ENCODE data around the gene TMEM14A. TPM values are rescaled to one million over a fixed set of nuclear protein-coding genes. Genes with fewer than 3 reads are reported as not detected.

The TMEM14A gene, protein sequence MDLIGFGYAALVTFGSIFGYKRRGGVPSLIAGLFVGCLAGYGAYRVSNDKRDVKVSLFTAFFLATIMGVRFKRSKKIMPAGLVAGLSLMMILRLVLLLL
- total RNA-seq: 10 to 100 TPM; 25.3 to 26.3 TPM
- polyA plus RNA-seq: 10 to 100 TPM; 37.1 to 79.3 TPM
- long read RNA-seq, donor 1, transcript TMEM14A-201 (5 exons, 992 nt): major isoform, 42 of 55 reads
- long read RNA-seq, donor 1, partial matches to known transcripts: 4 of 55 reads
- long read RNA-seq, donor 1, other reads (novel, unspliced or antisense): 9 of 55 reads
- long read RNA-seq, donor 2, transcript TMEM14A-201 (5 exons, 992 nt): major isoform, 15 of 16 reads
- long read RNA-seq, donor 2, partial matches to known transcripts: 0 of 16 reads
- long read RNA-seq, donor 2, other reads (novel, unspliced or antisense): 1 of 16 reads

DNA sequence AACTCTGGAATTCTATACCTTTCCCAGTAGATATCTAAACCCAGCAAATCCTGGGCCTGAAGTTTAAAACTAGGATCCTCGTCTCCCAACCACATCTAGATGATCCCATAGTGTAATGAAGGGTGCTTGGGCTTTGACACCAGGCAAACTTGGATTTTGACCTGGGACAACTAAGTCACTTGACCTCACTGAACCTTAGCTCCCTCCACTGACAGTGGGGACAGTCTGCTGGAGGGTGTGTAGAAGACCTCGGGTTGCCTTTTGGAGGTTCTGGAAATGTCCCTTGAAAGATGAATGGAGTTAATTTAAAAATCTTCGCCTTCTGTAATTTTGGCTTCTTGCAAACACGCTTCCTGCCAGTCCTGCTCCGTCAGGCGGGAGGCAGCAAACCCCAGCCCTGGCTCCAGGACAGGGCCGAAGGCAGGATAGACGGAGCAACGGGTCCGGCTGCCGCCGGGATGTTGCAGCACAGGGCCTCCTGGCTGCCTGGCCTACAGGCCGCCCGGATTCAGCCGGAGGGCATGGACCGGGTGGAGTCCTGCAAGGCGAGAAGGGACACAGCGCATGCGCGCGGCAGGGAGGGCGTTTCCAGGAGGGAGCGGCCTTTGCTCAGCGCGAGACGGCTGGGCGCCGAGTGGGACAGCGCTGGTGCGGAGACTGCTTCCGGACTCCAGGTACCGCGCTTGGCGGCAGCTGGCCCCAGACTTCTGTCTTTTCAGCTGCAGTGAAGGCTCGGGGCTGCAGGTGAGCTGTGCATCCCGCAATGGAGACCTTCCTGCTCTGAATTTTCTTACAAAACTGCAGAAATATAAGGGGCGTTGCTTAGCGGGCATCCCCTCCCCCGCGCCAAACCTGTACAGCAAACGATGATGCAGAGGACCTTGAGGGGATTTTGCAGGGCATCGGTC lies at the start of gene TMEM14A:
TMEM14A (plus strand) TSS at position 612 of the 908 bp plus-strand sequence. CDS start 5,990 bp downstream, outside the sequence.
- H3K4me1 ChIP-seq (ENCODE audit: control insufficient read depth in 1 of 2, insufficient read depth in 2 of 2, low read length in 2 of 2): no peaks in the 10 kb centered on the region
- intact Hi-C loops (cut with DNase I): no loop called here
- no peak within 1 kb of the TSS for H3K27ac ChIP-seq (ENCODE audit: low read depth in 1 of 2, low read length in 2 of 2)
- peak within 1 kb of the TSS; percentile 42 to 84 for H3K4me3 ChIP-seq (ENCODE audit: low read length in 2 of 2)
- no peaks in the 10 kb centered on the region for H3K27me3 ChIP-seq (ENCODE audit: control insufficient read depth in 1 of 2, insufficient read depth in 2 of 2, low read length in 1 of 2)
- WGBS, 2 donors: 2% methylated on average over 42 of the region's 42 CpGs
- no peaks in the 10 kb centered on the region for H3K9me3 ChIP-seq (ENCODE audit: control insufficient read depth, low read length)
- H3K36me3 ChIP-seq (ENCODE audit: control insufficient read depth in 1 of 2, insufficient read depth in 2 of 2, low read length in 1 of 2): no peaks in the 10 kb centered on the region
- peak; percentile 97 to 99 for DNase-seq
- peak; percentile 98 for ATAC-seq (ENCODE audit: low FRiP score)

DNA sequence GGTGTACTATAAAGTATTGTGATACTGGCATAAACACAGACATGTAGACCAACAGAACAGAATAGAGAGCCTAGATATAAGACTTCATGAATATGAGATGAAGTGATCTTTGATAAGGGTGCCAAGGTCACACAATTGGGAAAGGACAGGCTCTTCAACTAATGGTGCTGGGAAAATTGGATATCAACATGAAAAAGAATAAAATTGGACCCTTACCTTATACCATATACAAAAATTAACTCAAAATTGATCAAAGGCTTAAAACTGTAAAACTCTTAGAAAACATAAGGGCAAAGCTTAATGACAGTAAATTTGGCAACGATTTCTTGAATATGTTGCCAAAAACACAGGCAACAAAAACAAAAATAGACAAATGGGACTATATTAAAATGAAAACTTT lies 49.3 kb upstream of the TMEM14A start:
- Histone ChIP-seq H3K4me1 (ENCODE audit: control insufficient read depth in 1 of 2, insufficient read depth in 2 of 2, low read length in 2 of 2) (no peaks in the 10 kb centered on the region), H3K36me3 (ENCODE audit: control insufficient read depth in 1 of 2, insufficient read depth in 2 of 2, low read length in 1 of 2) (no peaks in the 10 kb centered on the region), H3K27me3 (ENCODE audit: control insufficient read depth in 1 of 2, insufficient read depth in 2 of 2, low read length in 1 of 2) (no peaks in the 10 kb centered on the region), H3K4me3 (ENCODE audit: low read length in 2 of 2) (no peak overlapping the region), H3K9me3 (ENCODE audit: control insufficient read depth, low read length) (no peaks in the 10 kb centered on the region), H3K27ac (ENCODE audit: low read depth in 1 of 2, low read length in 2 of 2) (no peak overlapping the region)
- WGBS, 2 donors: 74 to 75% methylated on average over 1 of the region's 1 CpG
- ATAC-seq (ENCODE audit: low FRiP score) (no peak), DNase-seq (no peak)
- intact Hi-C loops (cut with DNase I): no loop called here

DNA sequence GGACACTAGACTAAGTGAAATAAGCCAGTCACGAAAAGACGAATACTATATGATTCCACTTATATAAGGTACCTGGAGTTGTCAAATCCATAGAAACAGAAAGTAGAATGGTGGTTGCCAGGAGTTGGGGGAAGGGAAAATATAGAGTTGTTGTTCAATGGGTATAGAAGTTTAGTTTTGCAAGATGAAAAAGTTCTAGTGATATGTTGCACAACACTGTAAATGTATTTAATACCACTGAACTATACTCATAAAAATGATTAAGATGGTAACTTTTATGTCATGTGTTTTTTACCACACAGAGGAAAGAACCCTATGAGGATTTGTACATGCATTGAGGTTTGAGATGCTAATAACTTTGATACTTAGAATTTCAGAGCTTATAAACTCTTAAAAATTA lies 48.1 kb upstream of the TMEM14A start:
- no peaks in the 10 kb centered on the region for H3K36me3 ChIP-seq (ENCODE audit: control insufficient read depth in 1 of 2, insufficient read depth in 2 of 2, low read length in 1 of 2)
- intact Hi-C loops (cut with DNase I): no loop called here
- DNase-seq (no peak), ATAC-seq (ENCODE audit: low FRiP score) (no peak)
- WGBS, 2 donors: 92% methylated on average over 2 of the region's 2 CpGs
- H3K27ac ChIP-seq (ENCODE audit: low read depth in 1 of 2, low read length in 2 of 2): no peak overlapping the region
- H3K9me3 ChIP-seq (ENCODE audit: control insufficient read depth, low read length): no peaks in the 10 kb centered on the region
- H3K4me3 ChIP-seq (ENCODE audit: low read length in 2 of 2): no peak overlapping the region
- H3K27me3 ChIP-seq (ENCODE audit: control insufficient read depth in 1 of 2, insufficient read depth in 2 of 2, low read length in 1 of 2): no peaks in the 10 kb centered on the region
- H3K4me1 ChIP-seq (ENCODE audit: control insufficient read depth in 1 of 2, insufficient read depth in 2 of 2, low read length in 2 of 2): no peaks in the 10 kb centered on the region

DNA sequence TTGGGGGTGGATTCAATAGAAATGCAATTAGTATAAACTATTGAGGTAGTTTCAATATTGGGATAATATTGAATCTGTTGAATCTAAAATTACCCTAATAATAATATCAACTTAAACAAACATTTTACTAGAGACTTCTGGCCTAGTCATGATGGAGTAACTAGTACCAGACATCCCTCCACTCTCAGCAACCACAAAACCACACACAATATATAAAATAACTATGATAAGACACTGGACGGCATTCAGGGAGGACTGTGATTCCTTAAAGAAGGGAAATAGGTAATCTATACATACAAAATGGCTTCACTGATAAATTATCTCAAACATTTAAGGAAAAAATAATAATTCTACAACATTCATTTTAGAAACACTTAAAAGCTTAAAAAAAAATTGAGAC lies 38.9 kb upstream of the TMEM14A start:
- no peaks in the 10 kb centered on the region for H3K9me3 ChIP-seq (ENCODE audit: control insufficient read depth, low read length)
- ATAC-seq (ENCODE audit: low FRiP score) (no peak), DNase-seq (no peak)
- H3K27ac ChIP-seq (ENCODE audit: low read depth in 1 of 2, low read length in 2 of 2): no peak overlapping the region
- H3K4me3 ChIP-seq (ENCODE audit: low read length in 2 of 2): no peak overlapping the region
- intact Hi-C loops (cut with DNase I): no loop called here
- no peaks in the 10 kb centered on the region for H3K36me3 ChIP-seq (ENCODE audit: control insufficient read depth in 1 of 2, insufficient read depth in 2 of 2, low read length in 1 of 2)
- no peaks in the 10 kb centered on the region for H3K4me1 ChIP-seq (ENCODE audit: control insufficient read depth in 1 of 2, insufficient read depth in 2 of 2, low read length in 2 of 2)
- WGBS, 2 donors: 95 to 97% methylated on average over 1 of the region's 1 CpG
- no peaks in the 10 kb centered on the region for H3K27me3 ChIP-seq (ENCODE audit: control insufficient read depth in 1 of 2, insufficient read depth in 2 of 2, low read length in 1 of 2)

DNA sequence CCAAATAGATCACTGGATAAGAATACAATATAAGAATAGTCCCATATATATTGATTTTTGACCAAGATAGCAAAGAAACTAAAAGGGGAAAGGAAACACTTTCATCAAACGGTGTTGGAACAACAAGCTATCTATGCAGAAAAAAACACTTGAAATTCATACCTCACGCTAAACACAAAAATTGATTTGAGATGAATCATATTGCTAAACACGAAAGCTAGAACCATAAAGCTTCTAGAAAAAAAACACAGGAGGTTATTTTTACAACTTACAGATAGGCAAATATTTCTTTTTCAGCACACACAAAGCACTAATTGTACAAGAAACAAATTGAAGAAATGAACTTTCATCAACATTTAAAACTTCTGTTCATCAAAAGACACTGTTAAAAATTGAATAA lies 36.7 kb upstream of the TMEM14A start:
- no peaks in the 10 kb centered on the region for H3K9me3 ChIP-seq (ENCODE audit: control insufficient read depth, low read length)
- no peaks in the 10 kb centered on the region for H3K27me3 ChIP-seq (ENCODE audit: control insufficient read depth in 1 of 2, insufficient read depth in 2 of 2, low read length in 1 of 2)
- intact Hi-C loops (cut with DNase I): no loop called here
- no peak for ATAC-seq (ENCODE audit: low FRiP score)
- WGBS, 2 donors: 55 to 66% methylated on average over 3 of the region's 3 CpGs
- no peak overlapping the region for H3K27ac ChIP-seq (ENCODE audit: low read depth in 1 of 2, low read length in 2 of 2)
- no peaks in the 10 kb centered on the region for H3K4me1 ChIP-seq (ENCODE audit: control insufficient read depth in 1 of 2, insufficient read depth in 2 of 2, low read length in 2 of 2)
- no peak overlapping the region for H3K4me3 ChIP-seq (ENCODE audit: low read length in 2 of 2)
- DNase-seq: no peak
- H3K36me3 ChIP-seq (ENCODE audit: control insufficient read depth in 1 of 2, insufficient read depth in 2 of 2, low read length in 1 of 2): no peaks in the 10 kb centered on the region

DNA sequence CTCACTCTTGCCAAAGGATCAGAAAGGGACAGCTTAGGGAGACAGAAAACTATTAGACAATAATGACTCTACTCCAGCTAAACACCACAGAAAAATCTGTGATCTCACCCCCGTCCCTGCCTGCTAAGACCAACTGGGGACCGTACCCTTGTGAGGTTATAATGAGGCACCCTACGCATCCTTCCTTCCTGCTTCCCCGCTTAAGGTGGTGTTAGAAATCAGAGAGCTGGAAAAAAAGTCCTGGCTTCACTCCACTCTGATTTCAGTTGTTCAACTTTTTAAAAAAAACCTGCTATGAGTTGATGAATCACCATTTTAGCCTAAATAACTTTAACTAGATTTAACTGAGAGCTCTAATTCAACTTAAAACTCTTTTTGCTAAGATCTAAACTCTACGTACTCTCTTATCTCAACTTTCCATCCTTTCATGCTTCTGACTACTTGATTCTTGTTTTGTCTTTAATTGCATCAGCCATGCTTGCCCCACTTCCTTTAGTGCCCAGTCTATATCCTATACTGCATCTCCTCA lies 35.8 kb upstream of the TMEM14A start:
- DNase-seq: no peak
- intact Hi-C loops (cut with DNase I): no loop called here
- 46 to 64% methylated on average over 5 of the region's 5 CpGs for WGBS, 2 donors

DNA sequence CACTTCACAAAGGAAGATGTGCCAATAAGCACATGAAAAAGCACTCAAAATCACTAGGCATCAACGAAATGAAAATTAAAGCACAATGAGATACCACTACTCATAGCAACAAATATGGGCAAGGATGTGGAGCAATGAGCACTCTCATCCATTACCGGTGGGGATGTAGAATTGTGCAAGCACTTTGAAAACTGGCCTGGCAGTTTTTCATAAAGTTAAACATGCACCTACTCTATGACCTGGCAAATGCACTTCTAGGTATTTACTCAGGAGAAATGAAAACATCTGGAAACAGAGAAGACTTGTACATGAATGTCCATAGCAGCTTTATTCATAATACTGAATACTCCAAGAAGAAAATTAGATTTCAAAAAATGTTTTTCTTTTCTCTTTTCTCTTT lies 34.1 kb upstream of the TMEM14A start:
- H3K4me3 ChIP-seq (ENCODE audit: low read length in 2 of 2): no peak overlapping the region
- H3K27ac ChIP-seq (ENCODE audit: low read depth in 1 of 2, low read length in 2 of 2): no peak overlapping the region
- no peaks in the 10 kb centered on the region for H3K4me1 ChIP-seq (ENCODE audit: control insufficient read depth in 1 of 2, insufficient read depth in 2 of 2, low read length in 2 of 2)
- no peaks in the 10 kb centered on the region for H3K27me3 ChIP-seq (ENCODE audit: control insufficient read depth in 1 of 2, insufficient read depth in 2 of 2, low read length in 1 of 2)
- no peak for DNase-seq
- no peak for ATAC-seq (ENCODE audit: low FRiP score)
- intact Hi-C loops (cut with DNase I): no loop called here
- no peaks in the 10 kb centered on the region for H3K36me3 ChIP-seq (ENCODE audit: control insufficient read depth in 1 of 2, insufficient read depth in 2 of 2, low read length in 1 of 2)
- H3K9me3 ChIP-seq (ENCODE audit: control insufficient read depth, low read length): no peaks in the 10 kb centered on the region
- 78 to 83% methylated on average over 2 of the region's 2 CpGs for WGBS, 2 donors

More for the DNA sequence above, 35.8 kb upstream of the TMEM14A start:
- Histone ChIP-seq H3K4me1 (ENCODE audit: control insufficient read depth in 1 of 2, insufficient read depth in 2 of 2, low read length in 2 of 2) (no peaks in the 10 kb centered on the region), H3K27me3 (ENCODE audit: control insufficient read depth in 1 of 2, insufficient read depth in 2 of 2, low read length in 1 of 2) (no peaks in the 10 kb centered on the region), H3K9me3 (ENCODE audit: control insufficient read depth, low read length) (no peaks in the 10 kb centered on the region), H3K36me3 (ENCODE audit: control insufficient read depth in 1 of 2, insufficient read depth in 2 of 2, low read length in 1 of 2) (no peaks in the 10 kb centered on the region), H3K4me3 (ENCODE audit: low read length in 2 of 2) (no peak overlapping the region), H3K27ac (ENCODE audit: low read depth in 1 of 2, low read length in 2 of 2) (no peak overlapping the region)
- no peak for ATAC-seq (ENCODE audit: low FRiP score)

DNA sequence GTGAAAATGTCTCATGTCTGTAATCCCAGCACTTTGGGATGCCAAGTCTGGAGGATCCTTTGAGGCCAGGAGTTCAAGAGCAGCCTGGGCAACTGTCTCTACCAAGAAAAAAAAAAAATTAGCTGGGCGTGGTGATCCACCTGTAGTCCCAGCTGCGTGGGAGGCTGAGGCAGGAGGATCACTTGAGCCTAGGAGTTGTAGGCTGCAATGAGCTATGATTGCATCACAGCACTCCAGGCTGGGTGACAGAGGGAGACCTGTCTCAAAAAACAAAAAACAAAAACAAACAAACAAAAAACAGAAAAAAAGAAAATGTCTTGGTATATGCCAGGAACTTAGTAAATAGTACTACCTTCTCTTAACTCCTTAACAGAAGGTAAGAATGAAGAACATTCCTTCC lies 31.4 kb upstream of the TMEM14A start:
- DNase-seq (no peak), ATAC-seq (ENCODE audit: low FRiP score) (no peak)
- no peaks in the 10 kb centered on the region for H3K36me3 ChIP-seq (ENCODE audit: control insufficient read depth in 1 of 2, insufficient read depth in 2 of 2, low read length in 1 of 2)
- H3K27ac ChIP-seq (ENCODE audit: low read depth in 1 of 2, low read length in 2 of 2): no peak overlapping the region
- WGBS, 2 donors: 94 to 96% methylated on average over 2 of the region's 2 CpGs
- no peaks in the 10 kb centered on the region for H3K9me3 ChIP-seq (ENCODE audit: control insufficient read depth, low read length)
- H3K27me3 ChIP-seq (ENCODE audit: control insufficient read depth in 1 of 2, insufficient read depth in 2 of 2, low read length in 1 of 2): no peaks in the 10 kb centered on the region
- H3K4me3 ChIP-seq (ENCODE audit: low read length in 2 of 2): no peak overlapping the region
- H3K4me1 ChIP-seq (ENCODE audit: control insufficient read depth in 1 of 2, insufficient read depth in 2 of 2, low read length in 2 of 2): no peaks in the 10 kb centered on the region
- intact Hi-C loops (cut with DNase I): no loop called here

Measured in aorta (tissue), 5 donors.